GM19452 (cell line): ENCODE data around the gene MARCHF6.
"Not testable (repeated sequence)": the region's sequence is repeated elsewhere in the genome, so short reads cannot be mapped to it uniquely, and the experiment has no call there.

Experiments used
- ATAC-seq: cut with Tn5 transposase; IDR thresholded peaks from one replicate; pipeline ENCODE4 v1.9.1; 2021; ENCODE audit not compliant: unreplicated experiment

The MARCHF6 gene

GRCh38 chr5:10348258-10348657 lies 5.2 kb upstream of the MARCHF6 start:
- ATAC-seq = no peak

DNA sequence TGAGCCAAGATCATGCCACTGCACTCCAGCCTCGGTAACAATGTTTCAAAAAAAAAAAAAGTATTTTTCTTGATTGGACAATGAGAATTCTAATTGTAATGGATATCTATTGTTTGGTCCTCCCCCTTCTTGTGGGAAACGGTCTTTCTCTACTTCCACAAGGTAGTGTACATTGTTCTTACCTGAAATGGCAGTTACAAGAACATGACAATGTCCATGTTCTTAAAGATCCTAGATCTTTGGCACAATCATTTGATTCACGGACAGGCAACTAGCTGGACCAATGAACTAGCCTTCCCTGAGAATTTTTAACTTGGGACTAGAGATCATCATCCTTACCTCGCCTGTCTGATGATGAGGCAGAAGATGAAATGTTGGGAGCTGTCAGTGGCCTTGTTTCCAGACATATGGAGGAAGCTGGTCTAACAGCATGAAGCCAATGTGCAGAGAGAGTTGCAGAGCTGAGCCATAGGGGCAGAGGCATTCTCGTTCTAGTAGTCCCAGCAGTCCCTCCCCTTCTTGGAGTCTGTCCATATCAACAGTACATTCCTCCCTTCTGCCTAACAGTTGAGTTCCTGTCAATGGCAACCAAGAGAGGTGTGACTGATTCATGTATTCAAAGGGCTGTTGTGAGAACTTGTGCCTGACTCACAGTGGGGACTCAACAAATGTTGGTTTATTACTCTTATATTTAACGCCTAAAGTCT lies 2.1 kb upstream of the MARCHF6 start:
- ATAC-seq = no peak

DNA sequence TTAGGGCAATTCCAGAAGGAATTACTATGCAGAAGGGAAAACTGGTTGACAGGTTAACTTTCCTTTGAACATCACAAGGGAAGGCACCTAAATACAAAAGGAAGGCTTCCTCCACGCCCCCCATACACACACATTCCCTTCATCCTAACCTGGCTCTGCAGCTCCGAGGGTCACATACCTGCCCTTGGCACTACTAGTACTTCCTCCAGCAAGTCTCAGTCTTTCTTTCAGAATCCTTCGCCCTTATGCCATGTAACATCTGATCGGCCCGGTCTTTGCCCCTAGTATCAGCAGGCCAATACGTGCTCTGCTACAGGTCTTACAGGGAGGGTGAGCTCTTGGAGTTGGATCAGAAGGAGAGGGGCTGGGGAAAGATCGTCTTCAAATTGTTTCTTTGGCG lies 1.6 kb upstream of the MARCHF6 start:
- ATAC-seq = no peak

DNA sequence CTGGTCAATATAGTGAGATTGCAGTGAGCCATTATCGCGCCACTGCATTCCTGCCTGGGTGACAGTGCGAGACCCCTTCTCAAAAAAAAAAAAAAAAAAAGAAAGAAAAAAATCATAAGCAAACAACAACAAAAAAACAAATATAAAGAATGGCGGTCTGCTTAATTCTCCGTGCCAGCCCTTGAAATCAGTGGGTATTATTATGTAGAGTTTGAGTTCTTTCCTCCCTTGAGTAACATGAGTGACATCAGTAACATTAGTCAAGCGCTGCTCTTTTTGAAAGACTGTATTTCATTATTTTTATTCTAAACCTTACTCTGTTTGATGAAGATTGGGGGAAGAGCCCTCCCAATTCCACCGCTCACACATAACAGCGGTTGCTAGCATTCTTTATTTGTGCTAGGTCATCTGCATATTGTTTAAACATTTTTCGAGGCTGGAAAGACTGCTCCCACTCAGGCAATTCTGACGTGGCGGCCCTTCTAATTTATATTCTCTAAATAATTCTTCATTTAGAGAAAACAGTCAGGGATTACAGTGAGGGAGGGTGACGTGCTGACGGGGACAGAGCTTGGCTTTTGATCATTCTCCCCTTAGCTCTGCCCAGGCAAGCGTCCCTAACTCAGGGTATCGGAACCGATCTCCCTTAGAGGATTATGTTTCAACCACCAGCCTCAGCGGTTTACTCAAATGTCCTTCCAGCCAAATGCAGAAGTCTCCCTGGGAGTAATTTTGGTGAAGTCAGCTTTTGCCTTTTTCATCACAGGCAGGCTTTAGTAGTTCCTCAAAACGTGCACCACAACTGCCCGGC lies 860 bp upstream of the MARCHF6 start:
- peak; percentile 11 for ATAC-seq

DNA sequence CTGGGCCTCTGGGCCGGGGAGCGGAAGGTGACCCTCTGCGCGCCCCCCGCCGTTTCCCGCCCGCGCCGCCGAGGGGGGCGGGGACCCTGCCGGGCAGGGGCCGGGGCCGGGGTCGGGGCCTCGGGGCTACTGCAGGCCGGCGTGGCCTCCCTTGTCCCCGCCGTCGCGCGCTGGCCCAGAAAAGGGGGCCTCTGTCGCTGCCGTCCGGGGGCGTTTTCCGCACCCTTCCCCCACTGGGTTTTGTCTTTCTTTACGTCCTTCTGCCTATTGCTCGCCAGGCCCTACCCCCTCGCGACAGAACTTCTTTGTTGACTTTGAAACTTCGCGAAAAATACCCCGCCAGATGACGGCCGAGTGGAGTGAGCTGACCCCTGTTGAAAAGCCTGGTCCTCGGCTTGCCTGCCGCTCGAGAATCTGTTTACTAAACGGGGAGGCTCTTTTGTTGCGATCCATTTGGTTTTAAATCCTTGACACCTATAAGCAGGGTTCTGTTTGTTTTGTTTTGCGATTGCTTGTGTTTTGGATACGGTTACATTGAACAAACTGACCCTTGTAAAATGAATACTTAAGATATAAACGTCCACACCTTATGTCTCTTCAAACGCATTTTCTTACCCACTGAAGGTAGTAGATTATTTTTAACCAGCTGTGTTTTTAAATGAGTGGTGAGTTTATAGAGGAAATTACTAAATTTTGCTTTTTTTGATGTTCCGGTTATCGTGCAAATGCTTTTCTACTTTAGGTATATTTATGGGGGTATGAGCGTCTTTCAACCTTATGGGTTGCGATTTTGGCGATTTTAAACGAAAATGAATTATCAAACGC lies 765 bp downstream of the MARCHF6 start:
- ATAC-seq = peak; percentile 23

DNA sequence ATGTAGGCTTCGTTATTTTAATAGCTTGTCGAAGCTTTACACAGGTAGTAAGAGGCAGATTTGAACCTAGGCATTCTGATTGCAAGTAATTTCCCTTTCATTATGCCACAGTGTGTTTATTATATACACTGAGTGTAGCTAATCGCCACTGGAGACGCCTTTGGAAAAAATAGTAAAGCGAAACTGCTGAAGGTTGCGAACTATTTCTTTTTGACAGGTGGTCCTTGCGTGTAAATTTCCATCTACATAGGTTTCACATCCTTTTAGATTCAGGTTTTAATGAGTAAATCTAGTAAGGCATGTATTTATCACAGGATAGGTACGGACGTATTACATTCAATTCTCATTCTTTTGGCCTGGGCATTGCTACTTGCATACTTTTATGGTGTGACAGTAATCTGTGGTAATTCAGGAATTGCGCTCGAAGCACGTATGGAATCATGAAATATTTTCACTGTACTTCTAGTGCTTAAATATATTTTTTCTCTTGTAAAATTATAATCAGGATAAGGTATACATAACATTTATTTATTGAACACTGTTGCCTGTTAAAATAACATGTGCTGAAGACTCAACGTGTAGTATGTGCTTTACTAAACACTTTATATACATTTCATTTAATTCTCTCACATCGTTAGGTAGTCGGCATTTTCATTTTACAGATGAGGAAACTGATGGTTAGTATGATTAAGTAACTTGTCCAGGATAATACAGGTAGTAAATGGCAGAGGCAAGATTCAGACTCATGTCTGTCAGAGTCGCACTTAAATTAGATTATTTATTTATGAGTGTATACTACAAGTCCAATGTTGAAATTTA lies 1.8 kb downstream of the MARCHF6 start:
- ATAC-seq = no peak

DNA sequence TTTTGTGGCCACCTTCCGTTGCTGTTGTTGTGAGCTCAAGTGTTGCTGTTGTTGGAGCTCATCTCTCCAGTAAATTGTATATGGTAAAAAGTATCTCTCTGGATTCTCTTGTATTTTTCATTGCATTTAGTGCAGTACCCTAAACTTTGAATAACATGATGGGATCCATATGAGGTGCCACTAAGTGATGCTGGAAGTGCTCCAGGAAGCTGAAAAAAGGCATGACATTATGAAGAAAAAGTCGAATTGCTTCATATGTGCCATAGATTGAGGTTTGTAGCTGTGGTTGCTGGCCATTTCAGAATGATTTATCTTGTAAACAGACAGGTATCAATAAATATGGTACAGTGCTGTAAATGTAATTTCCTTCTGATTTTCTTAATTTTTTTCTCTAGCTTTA lies 5.5 kb downstream of the MARCHF6 start:
- no peak for ATAC-seq

DNA sequence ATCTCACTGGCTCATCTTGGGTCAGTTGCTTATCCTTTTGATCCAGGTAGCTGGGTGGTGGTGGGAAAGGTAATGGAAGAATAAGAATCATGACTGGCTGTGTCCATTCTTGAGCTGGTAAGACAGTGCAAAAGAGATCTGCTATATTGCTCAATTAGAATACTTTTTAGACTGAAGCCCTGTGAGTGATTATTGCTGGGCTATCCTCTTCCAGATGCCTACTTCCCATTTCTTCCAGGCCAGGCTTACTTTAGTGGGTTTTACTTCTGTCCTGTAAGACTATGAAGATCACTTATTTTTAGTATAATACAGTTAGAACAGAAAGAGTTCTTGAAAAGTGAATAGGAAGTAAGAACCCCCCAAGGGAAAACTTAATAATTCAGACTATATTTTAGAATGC lies 7.2 kb downstream of the MARCHF6 start:
- no peak for ATAC-seq

DNA sequence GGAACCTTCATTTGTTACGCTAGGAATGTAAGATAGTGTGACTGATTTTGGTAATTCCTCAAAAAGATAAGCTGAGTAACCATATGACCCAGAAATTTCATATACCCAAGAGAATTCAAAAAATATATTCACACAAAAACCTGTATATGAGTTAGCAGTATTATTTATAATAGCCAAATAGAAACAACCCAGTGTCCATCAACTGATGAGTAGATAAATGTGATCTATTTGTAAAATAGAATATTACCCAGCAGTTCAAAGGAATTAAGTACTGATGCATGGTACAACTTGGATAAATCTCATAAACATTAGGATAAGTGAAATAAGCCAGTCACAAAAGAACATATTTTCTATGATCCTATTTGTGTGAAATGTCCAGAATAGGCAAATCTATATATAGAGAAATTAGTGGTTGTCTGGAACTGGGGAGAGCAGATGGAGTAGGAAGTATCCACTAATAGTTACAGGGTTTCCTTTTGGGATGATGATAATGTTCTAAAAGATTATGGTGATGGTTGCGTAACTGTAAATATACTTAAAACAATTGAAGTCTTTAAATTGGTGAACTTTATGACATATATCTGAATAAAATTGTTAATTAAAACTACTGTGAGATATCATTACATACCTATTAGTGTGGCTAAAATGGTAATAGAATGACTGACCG lies 10.2 kb downstream of the MARCHF6 start:
- no peak for ATAC-seq

DNA sequence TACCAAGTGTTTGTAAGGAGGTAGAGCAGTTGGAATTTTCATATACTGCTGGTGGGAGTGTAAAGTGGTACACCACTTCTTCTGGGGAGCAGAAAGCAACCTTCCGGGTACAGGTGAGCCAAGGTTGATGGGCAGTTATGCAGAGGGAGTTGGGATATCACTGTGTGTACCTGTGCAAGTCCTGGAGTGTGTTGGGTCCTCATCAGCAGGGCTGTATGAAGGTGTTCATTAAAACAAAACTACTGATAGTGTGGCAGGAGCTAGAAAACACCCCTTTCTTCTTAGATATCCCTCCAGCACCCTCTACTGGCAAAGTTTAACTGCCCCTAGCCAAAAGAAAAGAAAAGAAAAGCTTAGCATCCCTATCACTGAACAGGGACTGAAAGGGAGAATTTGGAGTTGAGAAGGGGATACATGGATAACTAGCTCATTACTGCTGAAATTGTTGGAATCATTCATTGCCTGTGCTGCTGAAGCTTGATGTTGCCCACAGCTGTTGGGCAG lies 10.7 kb downstream of the MARCHF6 start:
- ATAC-seq = no peak

DNA sequence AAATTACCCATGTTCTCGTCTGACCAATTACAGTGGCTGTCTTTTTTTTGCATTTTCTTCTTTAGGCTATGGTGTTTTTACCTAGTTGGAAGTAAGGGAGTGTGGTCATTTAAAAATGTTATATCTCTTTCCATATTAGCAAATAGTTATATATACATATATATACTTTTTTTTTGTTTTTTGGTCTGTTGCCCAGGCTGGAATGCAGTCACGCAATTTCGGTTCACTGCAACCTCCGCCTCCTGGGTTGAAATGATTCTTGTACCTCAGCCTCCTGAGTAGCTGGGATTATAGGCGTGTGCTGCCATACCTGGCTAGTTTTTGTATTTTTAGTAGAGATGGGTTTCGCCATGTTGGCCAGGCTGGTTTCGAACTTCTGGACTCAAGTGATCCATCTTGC lies 12.3 kb downstream of the MARCHF6 start:
- ATAC-seq = no peak

GRCh38 chr5:10366310-10367272 lies 13.1 kb downstream of the MARCHF6 start:
- no peak for ATAC-seq

DNA sequence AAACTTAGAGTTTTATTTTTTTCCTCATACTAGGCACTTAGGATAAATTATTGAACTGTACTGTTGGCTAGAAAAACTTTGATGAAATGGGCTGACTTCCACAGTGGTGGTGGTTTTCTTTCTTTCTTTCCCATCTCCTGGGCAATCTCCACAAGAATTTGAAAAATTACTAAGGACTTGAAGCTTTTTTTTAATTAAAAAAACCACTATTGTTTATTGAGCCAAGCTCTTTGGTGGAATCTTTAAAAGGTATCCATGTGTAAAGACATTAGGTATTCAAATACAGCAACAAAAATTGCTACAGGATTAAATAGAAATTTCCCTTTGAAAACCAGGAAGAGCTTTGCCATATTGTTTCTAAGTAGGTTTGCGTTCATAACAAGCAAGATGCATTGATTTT lies 14.1 kb downstream of the MARCHF6 start:
- ATAC-seq = no peak

- ATAC-seq = no peak
Observed at GRCh38 chr5:10370931-10371330, 17.4 kb downstream of the MARCHF6 start.

GRCh38 chr5:10371369-10371768 lies 17.9 kb downstream of the MARCHF6 start:
- not testable (repeated sequence) for ATAC-seq

GRCh38 chr5:10372726-10373709 lies 19.5 kb downstream of the MARCHF6 start:
- no peak for ATAC-seq
